Natural killer cell (primary cell): ENCODE results near the gene SHMT2. TPM values are rescaled to one million over a fixed set of nuclear protein-coding genes. Genes with fewer than 3 reads are reported as not detected.

ENCODE experiments used
- ATAC-seq, 3 donors: fragments of 150-1000 bp in 2 of 3; fragments of 200-7000 bp in 1 of 3; cut with Tn5 transposase; 1 replicate in 1 of 3; 2 replicates in 2 of 3; pipeline ENCODE4 v1.10.0; 2021; ENCODE audit warnings: mild to moderate bottlenecking in 2 of 3, moderate library complexity in 2 of 3
- DNase-seq, 2 donors: peaks; one replicate each; pipeline versions ENCODE4 v3.0.0 to v3.0.0-alpha.2; 2013 to 2021; ENCODE audit warnings: mixed read lengths in 1 of 2
- H3K27ac ChIP-seq: one replicate; pipeline ENCODE4 v1.5.1; 2013; ENCODE audit warnings: mild to moderate bottlenecking, low read length
- H3K27me3 ChIP-seq: one replicate; pipeline ENCODE4 v1.6.1; 2013; ENCODE audit warnings: low read length; ENCODE audit not compliant: control insufficient read depth, insufficient read depth
- H3K36me3 ChIP-seq: one replicate; pipeline ENCODE4 v1.6.1; 2013; ENCODE audit warnings: low read length; ENCODE audit not compliant: control insufficient read depth, insufficient read depth
- H3K4me1 ChIP-seq: one replicate; pipeline ENCODE4 v1.6.1; 2013; ENCODE audit warnings: low read length; ENCODE audit not compliant: control insufficient read depth, insufficient read depth
- H3K4me3 ChIP-seq: one replicate; pipeline ENCODE4 v1.5.1; 2013; ENCODE audit warnings: low read length
- H3K9me3 ChIP-seq: one replicate; pipeline ENCODE4 v1.6.1; 2013; ENCODE audit warnings: low read length; ENCODE audit not compliant: control insufficient read depth, insufficient read depth
- H3K27ac Mint-ChIP-seq, 2 donors: one replicate each; pipeline ENCODE4 v1.8.0; 2022; ENCODE audit warnings: mild to moderate bottlenecking in 2 of 2, mixed read lengths in 2 of 2, moderate library complexity in 1 of 2
- H3K27me3 Mint-ChIP-seq, 2 donors: one replicate each; pipeline ENCODE4 v1.8.0; 2022; ENCODE audit warnings: low read depth in 2 of 2, mixed read lengths in 2 of 2
- H3K36me3 Mint-ChIP-seq: one replicate; pipeline ENCODE4 v1.8.0; 2022; ENCODE audit warnings: mixed read lengths
- H3K4me1 Mint-ChIP-seq, 2 donors: one replicate each; pipeline ENCODE4 v1.8.0; 2022; ENCODE audit warnings: mixed read lengths in 2 of 2
- H3K4me3 Mint-ChIP-seq: one replicate; pipeline ENCODE4 v1.8.0; 2022; ENCODE audit warnings: mild to moderate bottlenecking, moderate library complexity, mixed read lengths
- H3K9me3 Mint-ChIP-seq, 2 donors: one replicate each; pipeline ENCODE4 v1.8.0; 2022; ENCODE audit warnings: mixed read lengths in 2 of 2
- WGBS: methylation state at CpG from one replicate; pipeline ENCODE4 v1.1.7; 2013; ENCODE audit warnings: missing lambda C conversion rate; ENCODE audit not compliant: insufficient coverage; 5-methylcytosine and 5-hydroxymethylcytosine counted together
- intact Hi-C: fragments of 100-400 bp; cut with micrococcal nuclease; formaldehyde crosslinking; loops from one replicate; pipeline ENCODE4 v1.14.2; 2022
- total RNA-seq, 4 donors: library from RNA; stranded (reverse); fragments of 120-200 nt in 1 of 4; gene quantifications; one replicate each; pipeline versions ENCODE4 v1.2.3 to v1.2.4, GENCODE V29; 2013 to 2022
- TF ChIP-seq, protein P1 (sequence below): fragments of 200-600 bp; IDR thresholded peaks from one replicate; pipeline ENCODE4 v1.8.0; 2022; ENCODE audit warnings: antibody characterized with exemption

SHMT2 gene
- total RNA-seq, 3 donors from 2014 or later (not counting 1 experiment from before 2014, with no cell fraction given): 28.6 to 39.3 (median 34.9) TPM

DNA sequence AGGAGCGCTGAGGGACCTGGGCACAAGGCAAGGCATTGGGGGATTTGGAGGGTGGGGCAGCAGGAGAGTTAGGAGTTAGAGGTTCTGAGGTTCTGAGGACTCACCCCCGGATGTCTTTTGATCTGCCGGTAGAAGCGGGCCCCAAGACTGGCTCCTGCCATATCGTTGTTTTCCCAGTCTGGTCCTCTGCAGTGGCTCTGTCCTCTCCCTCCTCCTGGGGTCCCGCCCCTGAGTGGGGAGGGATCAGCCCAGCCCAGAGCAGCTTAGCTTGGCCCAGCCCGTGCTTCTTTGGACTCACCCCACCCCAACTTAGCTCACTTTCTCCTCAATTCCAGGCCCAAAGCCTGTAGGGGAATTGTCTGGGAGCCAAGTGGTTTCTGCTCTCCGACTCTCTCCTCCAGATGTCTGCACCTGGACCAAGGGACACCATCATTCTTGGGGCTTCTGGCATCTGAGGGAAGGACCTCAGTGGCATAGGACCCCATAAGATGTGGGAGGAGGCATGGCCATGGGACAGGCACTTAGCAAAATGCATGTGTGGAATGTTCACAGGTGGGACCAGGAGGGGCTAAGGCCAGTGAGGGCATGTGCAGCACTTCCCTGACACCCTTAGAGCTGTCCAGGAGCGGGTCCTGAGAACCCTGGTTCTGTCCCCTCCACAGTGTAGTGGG is 7.5 kb downstream of the SHMT2 start:
- Histone ChIP-seq H3K27me3 (peaks cover 64% of the 10 kb centered on the region), H3K36me3 (peaks cover 24% of the 10 kb centered on the region), H3K4me1 (peaks cover 78% of the 10 kb centered on the region), H3K9me3 (no peaks in the 10 kb centered on the region), H3K27ac (no peak overlapping the region), H3K4me3 (no peak overlapping the region)
- Mint-ChIP-seq H3K4me3 (peak overlapping the region; percentile 77), H3K27me3 (peaks cover 52 to 58% of the 10 kb centered on the region in 2 donors), H3K4me1 (peaks cover 36 to 60% of the 10 kb centered on the region in 2 donors), H3K27ac (peak overlapping the region; percentile 32 to 48), H3K36me3 (peaks cover 9% of the 10 kb centered on the region), H3K9me3 (no peaks in the 10 kb centered on the region)
- TF ChIP-seq, protein P1, sequence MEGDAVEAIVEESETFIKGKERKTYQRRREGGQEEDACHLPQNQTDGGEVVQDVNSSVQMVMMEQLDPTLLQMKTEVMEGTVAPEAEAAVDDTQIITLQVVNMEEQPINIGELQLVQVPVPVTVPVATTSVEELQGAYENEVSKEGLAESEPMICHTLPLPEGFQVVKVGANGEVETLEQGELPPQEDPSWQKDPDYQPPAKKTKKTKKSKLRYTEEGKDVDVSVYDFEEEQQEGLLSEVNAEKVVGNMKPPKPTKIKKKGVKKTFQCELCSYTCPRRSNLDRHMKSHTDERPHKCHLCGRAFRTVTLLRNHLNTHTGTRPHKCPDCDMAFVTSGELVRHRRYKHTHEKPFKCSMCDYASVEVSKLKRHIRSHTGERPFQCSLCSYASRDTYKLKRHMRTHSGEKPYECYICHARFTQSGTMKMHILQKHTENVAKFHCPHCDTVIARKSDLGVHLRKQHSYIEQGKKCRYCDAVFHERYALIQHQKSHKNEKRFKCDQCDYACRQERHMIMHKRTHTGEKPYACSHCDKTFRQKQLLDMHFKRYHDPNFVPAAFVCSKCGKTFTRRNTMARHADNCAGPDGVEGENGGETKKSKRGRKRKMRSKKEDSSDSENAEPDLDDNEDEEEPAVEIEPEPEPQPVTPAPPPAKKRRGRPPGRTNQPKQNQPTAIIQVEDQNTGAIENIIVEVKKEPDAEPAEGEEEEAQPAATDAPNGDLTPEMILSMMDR: no peak
- WGBS: 35% methylated on average over 8 of the region's 9 CpGs
- peak in 1 of 2 donors; percentile 44 for DNase-seq
- ATAC-seq: no peak
- intact Hi-C loops: no loop called here

DNA sequence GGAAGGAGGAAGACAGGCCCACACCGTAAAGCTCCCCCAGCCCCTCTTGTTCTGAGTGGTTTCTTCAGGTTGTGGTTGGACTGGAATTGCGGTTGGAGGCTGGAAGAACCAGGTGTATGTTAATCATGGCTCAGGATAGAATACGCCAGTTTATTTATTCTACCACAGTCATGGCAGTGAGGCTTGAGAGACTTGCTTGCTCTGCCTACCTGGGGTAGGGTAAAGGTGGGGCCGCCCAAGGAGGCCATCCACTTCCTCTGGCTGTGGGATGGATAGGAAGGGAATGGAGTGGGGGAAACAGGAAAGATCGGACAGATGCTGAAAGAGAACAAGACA is 8.1 kb downstream of the SHMT2 start:
- peaks cover 40 to 65% of the 10 kb centered on the region in 2 donors for H3K4me1 Mint-ChIP-seq
- H3K4me3 ChIP-seq: no peak overlapping the region
- peak overlapping the region; percentile 77 for H3K4me3 Mint-ChIP-seq
- no peaks in the 10 kb centered on the region for H3K9me3 ChIP-seq
- H3K4me1 ChIP-seq: peaks cover 83% of the 10 kb centered on the region
- peaks cover 68% of the 10 kb centered on the region for H3K27me3 ChIP-seq
- no peak overlapping the region for H3K27ac ChIP-seq
- peaks cover 57 to 61% of the 10 kb centered on the region in 2 donors for H3K27me3 Mint-ChIP-seq
- no peaks in the 10 kb centered on the region for H3K9me3 Mint-ChIP-seq
- TF ChIP-seq, protein P1: no peak
- peaks cover 9% of the 10 kb centered on the region for H3K36me3 Mint-ChIP-seq
- peaks cover 19% of the 10 kb centered on the region for H3K36me3 ChIP-seq
- intact Hi-C loops: no loop called here
- DNase-seq (peak in 1 of 2 donors; percentile 17), ATAC-seq (no peak)
- H3K27ac Mint-ChIP-seq: peak overlapping the region; percentile 32 to 48
- WGBS: 39% methylated on average over 5 of the region's 5 CpGs

DNA sequence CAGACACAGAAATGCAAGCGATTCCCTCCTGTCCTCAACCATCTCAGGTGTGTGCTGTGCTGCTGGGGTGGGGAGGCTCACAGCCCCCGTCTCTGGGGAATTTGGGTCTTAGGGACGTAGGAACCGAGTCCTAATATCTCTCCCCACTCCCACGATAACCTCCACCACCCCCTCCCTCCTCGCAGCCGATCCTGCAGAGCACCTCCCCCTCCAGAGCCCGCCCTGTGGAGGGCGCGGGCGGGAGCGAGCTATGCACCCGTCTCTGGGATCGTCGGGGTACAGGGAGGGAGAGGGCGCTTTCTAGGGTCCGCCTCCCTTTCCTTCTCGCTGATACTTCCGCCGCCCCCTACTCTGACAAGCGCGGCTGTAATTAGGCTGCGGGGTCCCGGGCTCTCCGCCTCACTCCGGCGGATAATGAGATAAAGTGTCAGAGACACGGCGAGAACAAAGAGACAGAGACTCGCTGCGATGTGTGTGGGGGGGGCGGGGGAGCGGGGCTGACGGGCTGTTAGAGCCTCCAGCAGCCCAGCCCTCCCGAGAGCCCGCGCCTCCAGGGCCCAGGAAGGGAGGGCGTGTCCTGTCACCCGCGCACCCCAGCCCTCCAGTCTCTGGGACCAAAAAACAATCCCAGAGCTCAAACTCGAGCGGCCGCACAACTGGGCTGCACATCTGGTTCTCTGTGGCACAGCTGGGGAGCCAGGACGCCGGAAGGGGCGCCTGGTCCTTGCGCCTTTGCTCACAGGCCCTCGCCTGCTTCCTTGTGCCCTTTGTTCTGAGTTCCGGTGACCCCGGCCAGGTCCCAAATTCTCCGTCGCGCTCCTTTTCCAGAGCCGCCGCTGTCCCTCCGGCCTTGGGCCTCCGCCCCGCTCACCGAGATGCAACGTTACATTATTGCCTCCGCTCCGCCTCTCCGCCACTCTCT is 8.7 kb downstream of the SHMT2 start:
- Mint-ChIP-seq H3K4me3 (peak overlapping the region; percentile 88), H3K9me3 (no peaks in the 10 kb centered on the region), H3K27me3 (peaks cover 61 to 63% of the 10 kb centered on the region in 2 donors), H3K27ac (peak overlapping the region; percentile 48 to 53), H3K36me3 (peaks cover 9% of the 10 kb centered on the region), H3K4me1 (peaks cover 40 to 71% of the 10 kb centered on the region in 2 donors)
- 5% methylated on average over 62 of the region's 63 CpGs for WGBS
- Histone ChIP-seq H3K27ac (no peak overlapping the region), H3K4me3 (peak overlapping the region; percentile 6), H3K36me3 (peaks cover 13% of the 10 kb centered on the region), H3K27me3 (peaks cover 74% of the 10 kb centered on the region), H3K9me3 (no peaks in the 10 kb centered on the region), H3K4me1 (peaks cover 90% of the 10 kb centered on the region)
- intact Hi-C loops: loop anchor here (2.0 kb wide), 1 partner anchor 15 kb away; no protein-coding TSS in a partner anchor
- TF ChIP-seq, protein P1: no peak
- ATAC-seq (no peak), DNase-seq (peak; percentile 27 to 63)
